OCI-LY3 (cell line): ENCODE measurements around the gene ADTRP.

Source experiments
- H2AFZ ChIP-seq: fragments of 200-600, 300-600 bp; shearing (Covaris generic); 2 replicates; pipeline ENCODE4 v1.6.0; 2014; ENCODE audit warnings: antibody characterized with exemption, low read depth, low read length
- H3K27ac ChIP-seq: fragments of 200-600, 300-600 bp; sonication (generic); 2 replicates; pipeline ENCODE4 v1.5.1; 2014; ENCODE audit warnings: mild to moderate bottlenecking, low read length, moderate library complexity, mixed read lengths
- H3K27me3 ChIP-seq: fragments of 200-600, 300-600 bp; sonication (generic); 2 replicates; pipeline ENCODE4 v1.6.1; 2014; ENCODE audit warnings: low read depth, low read length, mixed read lengths
- H3K36me3 ChIP-seq: fragments of 200-600, 300-600 bp; sonication (generic); replicated peaks from 2 replicates; pipeline ENCODE3; 2014; ENCODE audit warnings: low read depth, low read length, mixed read lengths
- H3K4me1 ChIP-seq: fragments of 300-600, 200-600 bp; sonication (generic); 2 replicates; pipeline ENCODE4 v1.6.1; 2014; ENCODE audit warnings: low read length, mixed read lengths
- H3K4me2 ChIP-seq: fragments of 200-600, 300-600 bp; sonication (generic); 2 replicates; pipeline ENCODE4 v1.6.1; 2014; ENCODE audit warnings: low read length, mixed read lengths
- H3K4me3 ChIP-seq: fragments of 300-600, 200-600 bp; sonication (generic); 2 replicates; pipeline ENCODE4 v1.5.1; 2014; ENCODE audit warnings: antibody characterized with exemption, mild to moderate bottlenecking, low read length, moderate library complexity
- H3K79me2 ChIP-seq: fragments of 300-600, 200-600 bp; shearing (Covaris generic); 2 replicates; pipeline ENCODE4 v1.6.1; 2014; ENCODE audit warnings: mild to moderate bottlenecking, low read length, mixed read lengths
- H3K9ac ChIP-seq: fragments of 300-600, 200-600 bp; shearing (Covaris generic); 2 replicates; pipeline ENCODE4 v1.6.0; 2014; ENCODE audit warnings: mild to moderate bottlenecking, low read length, moderate library complexity
- H3K9me3 ChIP-seq: fragments of 200-600, 300-600 bp; shearing (Covaris generic); 2 replicates; pipeline ENCODE4 v1.6.1; 2014; ENCODE audit warnings: low read length, mixed read lengths; ENCODE audit not compliant: insufficient read depth
- H4K20me1 ChIP-seq: fragments of 200-600, 300-600 bp; sonication (generic); 2 replicates; pipeline ENCODE4 v1.6.1; 2016; ENCODE audit warnings: low read length, mixed read lengths; ENCODE audit not compliant: insufficient read depth
- CTCF ChIP-seq: fragments of 200-600, 300-600 bp; sonication (generic); IDR thresholded peaks from 2 replicates; pipeline ENCODE4 v1.5.1; 2014; ENCODE audit warnings: antibody characterized with exemption, low read length, low read depth
- EZH2phosphoT487 ChIP-seq: fragments of 200-600 bp; shearing (Covaris generic); IDR thresholded peaks from 2 replicates; pipeline ENCODE4 v1.6.1; 2018; ENCODE audit warnings: antibody characterized with exemption, mixed run types, low read depth

Gene ADTRP

GRCh38 chr6:11730641-11731040 is 48.0 kb downstream of the ADTRP start:
- no peak for TF ChIP-seq EZH2phosphoT487
- no peak for TF ChIP-seq CTCF
- no peak overlapping the region for H3K9ac ChIP-seq
- peaks cover 70% of the 10 kb centered on the region for H3K4me1 ChIP-seq
- no peaks in the 10 kb centered on the region for H3K9me3 ChIP-seq
- H3K4me2 ChIP-seq: peak overlapping the region; percentile 52
- H3K79me2 ChIP-seq: no peaks in the 10 kb centered on the region
- no peak overlapping the region for H2AFZ ChIP-seq
- peak overlapping the region; percentile 41 for H3K27ac ChIP-seq
- H3K27me3 ChIP-seq: no peaks in the 10 kb centered on the region
- H3K4me3 ChIP-seq: no peak overlapping the region
- no peaks in the 10 kb centered on the region for H3K36me3 ChIP-seq
- H4K20me1 ChIP-seq: no peaks in the 10 kb centered on the region

GRCh38 chr6:11729076-11729475 is 49.5 kb downstream of the ADTRP start:
- Histone ChIP-seq H3K9ac (no peak overlapping the region), H3K4me1 (peaks cover 66% of the 10 kb centered on the region), H3K27me3 (no peaks in the 10 kb centered on the region), H3K27ac (no peak overlapping the region), H4K20me1 (no peaks in the 10 kb centered on the region), H3K36me3 (no peaks in the 10 kb centered on the region), H3K4me2 (no peak overlapping the region), H3K79me2 (no peaks in the 10 kb centered on the region), H3K4me3 (no peak overlapping the region), H2AFZ (no peak overlapping the region), H3K9me3 (no peaks in the 10 kb centered on the region)
- TF ChIP-seq CTCF (no peak), EZH2phosphoT487 (no peak)

GRCh38 chr6:11727998-11728961 is 50.3 kb downstream of the ADTRP start:
- H3K9me3 ChIP-seq: no peaks in the 10 kb centered on the region
- peaks cover 67% of the 10 kb centered on the region for H3K4me1 ChIP-seq
- H3K79me2 ChIP-seq: no peaks in the 10 kb centered on the region
- no peak overlapping the region for H3K27ac ChIP-seq
- H3K4me2 ChIP-seq: no peak overlapping the region
- H3K4me3 ChIP-seq: no peak overlapping the region
- H3K27me3 ChIP-seq: no peaks in the 10 kb centered on the region
- H2AFZ ChIP-seq: no peak overlapping the region
- no peaks in the 10 kb centered on the region for H3K36me3 ChIP-seq
- H3K9ac ChIP-seq: no peak overlapping the region
- H4K20me1 ChIP-seq: no peaks in the 10 kb centered on the region
- TF ChIP-seq CTCF: no peak
- TF ChIP-seq EZH2phosphoT487: no peak

GRCh38 chr6:11727346-11727997 is 51.1 kb downstream of the ADTRP start:
- Histone ChIP-seq H2AFZ (no peak overlapping the region), H3K27ac (no peak overlapping the region), H3K4me1 (peaks cover 67% of the 10 kb centered on the region), H4K20me1 (no peaks in the 10 kb centered on the region), H3K79me2 (no peaks in the 10 kb centered on the region), H3K36me3 (no peaks in the 10 kb centered on the region), H3K4me3 (no peak overlapping the region), H3K4me2 (no peak overlapping the region), H3K9ac (no peak overlapping the region), H3K9me3 (no peaks in the 10 kb centered on the region), H3K27me3 (no peaks in the 10 kb centered on the region)
- TF ChIP-seq CTCF (no peak), EZH2phosphoT487 (no peak)
